CD4-positive, CD25-positive, alpha-beta regulatory T cell (primary cell): ENCODE data around the gene FLNB. TPM values are rescaled to one million over a fixed set of nuclear protein-coding genes. Genes with fewer than 3 reads are reported as not detected.

Experiments used
- ATAC-seq, 2 donors: fragments of 150-1000 bp; cut with Tn5 transposase; one replicate each; pipeline ENCODE4 v1.10.0; 2021; ENCODE audit warnings: low read depth in 2 of 2, moderate number of reproducible peaks in 2 of 2, moderate library complexity in 1 of 2
- DNase-seq, 3 donors: peaks; one replicate each; pipeline versions ENCODE4 v3.0.0 to v3.0.0-alpha.2; 2012 to 2022; ENCODE audit warnings: mixed read lengths in 1 of 3
- H3K27ac ChIP-seq: one replicate; pipeline ENCODE4 v1.7.0; 2013; ENCODE audit warnings: mild to moderate bottlenecking, low read length; ENCODE audit not compliant: insufficient read depth, poor library complexity, severe bottlenecking
- H3K27me3 ChIP-seq: one replicate; pipeline ENCODE4 v1.7.0; 2013; ENCODE audit warnings: low read length; ENCODE audit not compliant: control insufficient read depth, insufficient read depth
- H3K36me3 ChIP-seq: one replicate; pipeline ENCODE4 v1.7.0; 2013; ENCODE audit warnings: mild to moderate bottlenecking, low read length, moderate library complexity; ENCODE audit not compliant: control insufficient read depth, insufficient read depth
- H3K4me1 ChIP-seq: 2 replicates; pipeline ENCODE4 v1.7.0; 2013; ENCODE audit warnings: mild to moderate bottlenecking, low read length; ENCODE audit not compliant: insufficient read depth, control insufficient read depth, poor library complexity, severe bottlenecking
- H3K4me3 ChIP-seq: one replicate; pipeline ENCODE4 v1.7.0; 2013; ENCODE audit warnings: low read depth, mild to moderate bottlenecking, low read length, moderate library complexity
- H3K9me3 ChIP-seq, 2 experiments: 1 replicate in 1 of 2; 2 replicates in 1 of 2; pipeline ENCODE4 v1.7.0; 2013; ENCODE audit warnings: low read length in 2 of 2, mild to moderate bottlenecking in 1 of 2, moderate library complexity in 1 of 2; ENCODE audit not compliant: control insufficient read depth in 2 of 2
- H3K27ac Mint-ChIP-seq, 3 donors: one replicate each; pipeline ENCODE4 v1.8.0; 2020 to 2022; ENCODE audit warnings: mild to moderate bottlenecking in 3 of 3, mixed read lengths in 3 of 3, moderate library complexity in 2 of 3
- H3K27me3 Mint-ChIP-seq: one replicate; pipeline ENCODE4 v1.8.0; 2022; ENCODE audit warnings: mild to moderate bottlenecking, mixed read lengths
- H3K36me3 Mint-ChIP-seq: one replicate; pipeline ENCODE4 v1.8.0; 2020; ENCODE audit warnings: mixed read lengths
- H3K4me1 Mint-ChIP-seq, 4 donors: one replicate each; pipeline ENCODE4 v1.8.0; 2020 to 2022; ENCODE audit warnings: mixed read lengths in 4 of 4, mild to moderate bottlenecking in 1 of 4
- H3K4me3 Mint-ChIP-seq, 4 donors: one replicate each; pipeline ENCODE4 v1.8.0; 2020 to 2022; ENCODE audit warnings: mild to moderate bottlenecking in 4 of 4, mixed read lengths in 4 of 4, moderate library complexity in 3 of 4
- H3K9me3 Mint-ChIP-seq, 7 donors: one replicate each; pipeline ENCODE4 v1.8.0; 2020 to 2022; ENCODE audit warnings: mixed read lengths in 7 of 7, mild to moderate bottlenecking in 3 of 7, moderate library complexity in 2 of 7
- polyA plus RNA-seq, 4 donors: library from polyadenylated mRNA; unstranded; fragments of 300-500 nt; fragmentation: Illumina TruSeq; gene quantifications; one replicate each; pipeline ENCODE4 v1.2.3, GENCODE V29; 2021
- total RNA-seq: library from RNA; stranded (reverse); gene quantifications from one replicate; pipeline ENCODE4 v1.2.3, GENCODE V29; 2022

The FLNB gene
- total and polyA plus RNA-seq, 5 donors from 2014 or later: 8.9 to 40.8 (median 14.5) TPM

DNA sequence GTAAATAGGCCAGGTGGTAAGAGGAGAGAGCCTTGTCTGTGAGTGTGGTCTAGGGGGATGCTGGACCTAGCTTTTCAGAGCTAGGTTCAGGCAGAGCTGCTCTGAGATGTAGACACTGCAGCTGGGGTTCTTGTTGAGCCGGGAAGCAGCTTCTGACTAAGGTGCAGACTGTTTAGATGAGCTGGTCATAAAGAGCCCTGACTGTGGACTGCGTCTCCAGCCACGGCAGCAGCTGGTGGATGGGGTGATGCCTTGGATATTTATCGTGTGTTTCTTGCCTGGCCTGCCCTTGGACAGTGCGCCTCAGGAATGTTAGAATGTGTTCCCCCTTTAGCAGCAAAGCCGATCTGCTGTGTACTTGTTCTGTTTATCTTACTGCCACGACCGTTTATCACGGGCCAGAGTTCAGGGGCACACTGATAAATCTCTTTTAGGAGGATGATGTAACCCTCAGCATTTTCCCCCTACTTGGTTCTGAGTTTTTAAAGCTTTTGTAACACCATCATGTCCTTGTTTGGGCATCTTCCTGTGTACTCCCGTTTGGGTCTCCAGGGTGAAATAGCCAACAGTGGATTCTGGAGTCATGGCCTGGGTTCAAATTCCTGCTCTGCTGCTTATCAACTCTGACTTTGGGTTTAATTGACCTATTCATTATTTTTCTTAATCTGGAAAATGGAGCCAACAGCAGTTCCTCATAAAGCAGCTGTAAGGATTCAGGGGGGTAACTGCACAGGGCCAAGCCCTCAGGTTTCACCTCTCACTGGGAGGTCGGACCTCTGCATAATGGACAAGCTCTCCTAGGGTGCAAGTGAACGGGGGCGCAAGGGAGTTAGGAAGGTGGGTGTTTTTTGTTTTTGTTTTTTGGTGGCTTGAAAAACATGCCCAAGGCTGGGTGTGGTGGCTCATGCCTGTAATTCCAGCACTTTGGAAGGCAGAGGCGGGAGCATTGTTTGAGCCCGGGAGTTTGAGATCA lies 51.4 kb downstream of the FLNB start:
- Mint-ChIP-seq H3K9me3 (no peaks in the 10 kb centered on the region), H3K27ac (peak overlapping the region in 2 of 3 donors; percentile 54 to 84), H3K4me1 (peaks cover 6 to 37% (median 15%) of the 10 kb centered on the region in 4 donors), H3K27me3 (no peaks in the 10 kb centered on the region), H3K36me3 (peaks cover 22% of the 10 kb centered on the region), H3K4me3 (no peak overlapping the region)
- Histone ChIP-seq H3K27me3 (no peaks in the 10 kb centered on the region), H3K4me3 (no peak overlapping the region), H3K36me3 (no peaks in the 10 kb centered on the region), H3K9me3 (no peaks in the 10 kb centered on the region), H3K27ac (no peak overlapping the region), H3K4me1 (no peaks in the 10 kb centered on the region)
- no peak for DNase-seq
- no peak for ATAC-seq

GRCh38 chr3:58062472-58062871 lies 54.2 kb downstream of the FLNB start:
- Mint-ChIP-seq H3K27ac (peak overlapping the region in 1 of 3 donors; percentile 75), H3K4me3 (no peak overlapping the region), H3K36me3 (peaks cover 19% of the 10 kb centered on the region), H3K9me3 (no peaks in the 10 kb centered on the region), H3K27me3 (no peaks in the 10 kb centered on the region), H3K4me1 (peaks cover 6 to 32% (median 17%) of the 10 kb centered on the region in 4 donors)
- H3K9me3 ChIP-seq: no peaks in the 10 kb centered on the region
- no peaks in the 10 kb centered on the region for H3K4me1 ChIP-seq
- no peaks in the 10 kb centered on the region for H3K27me3 ChIP-seq
- H3K36me3 ChIP-seq: no peaks in the 10 kb centered on the region
- no peak for DNase-seq
- ATAC-seq: no peak
- H3K4me3 ChIP-seq: no peak overlapping the region
- H3K27ac ChIP-seq: no peak overlapping the region

DNA sequence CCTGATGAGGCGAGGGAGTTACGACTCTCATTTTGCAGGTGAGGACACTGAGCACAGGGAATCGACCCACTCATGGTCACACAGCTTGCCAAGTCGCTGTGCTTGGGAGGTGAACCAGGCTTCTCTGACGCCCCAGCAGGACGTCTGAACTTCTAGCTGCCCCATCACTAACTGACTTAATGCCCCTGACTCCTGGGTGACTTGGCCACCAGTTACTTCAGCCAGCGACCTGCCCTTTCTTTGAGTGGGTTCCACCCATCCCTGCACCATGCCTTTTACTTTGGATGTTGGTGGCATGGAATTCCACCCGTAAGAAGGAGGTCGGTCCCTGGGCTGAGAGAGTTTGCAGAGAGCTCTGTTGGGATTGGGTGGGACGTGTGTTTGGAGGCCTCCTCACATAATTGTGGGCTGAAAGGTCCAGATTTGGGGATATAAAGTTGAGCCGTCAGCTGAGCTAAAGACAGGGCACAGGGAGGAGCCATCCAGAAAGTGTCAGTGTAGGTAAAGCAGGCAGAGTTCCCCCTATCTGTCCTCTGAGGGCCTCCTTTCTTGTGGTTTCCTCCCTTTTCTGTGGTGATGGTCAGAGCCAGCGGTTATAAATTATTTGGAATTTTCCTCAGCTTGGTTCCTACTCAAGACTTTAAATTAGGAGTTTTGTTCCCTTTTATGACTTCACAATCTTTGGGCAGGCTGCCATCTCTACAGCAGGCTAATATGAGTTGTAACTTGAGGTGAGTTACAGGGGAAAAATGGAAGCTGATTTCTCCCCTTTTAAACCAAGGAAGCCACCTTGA lies 55.0 kb downstream of the FLNB start:
- Histone ChIP-seq H3K4me1 (no peaks in the 10 kb centered on the region), H3K36me3 (no peaks in the 10 kb centered on the region), H3K27ac (no peak overlapping the region), H3K27me3 (no peaks in the 10 kb centered on the region), H3K4me3 (no peak overlapping the region), H3K9me3 (no peaks in the 10 kb centered on the region)
- no peak for DNase-seq
- Mint-ChIP-seq H3K4me1 (peaks cover 6 to 35% (median 16%) of the 10 kb centered on the region in 4 donors), H3K27ac (no peak overlapping the region), H3K27me3 (no peaks in the 10 kb centered on the region), H3K36me3 (peaks cover 17% of the 10 kb centered on the region), H3K4me3 (no peak overlapping the region), H3K9me3 (no peaks in the 10 kb centered on the region)
- no peak for ATAC-seq

- Mint-ChIP-seq H3K9me3 (no peaks in the 10 kb centered on the region), H3K27ac (peak overlapping the region in 2 of 3 donors; percentile 36 to 56), H3K4me3 (no peak overlapping the region), H3K36me3 (peaks cover 4% of the 10 kb centered on the region), H3K4me1 (peaks cover 6 to 28% (median 11%) of the 10 kb centered on the region in 4 donors), H3K27me3 (no peaks in the 10 kb centered on the region)
- Histone ChIP-seq H3K36me3 (no peaks in the 10 kb centered on the region), H3K27ac (no peak overlapping the region), H3K4me1 (no peaks in the 10 kb centered on the region), H3K27me3 (no peaks in the 10 kb centered on the region), H3K9me3 (no peaks in the 10 kb centered on the region), H3K4me3 (no peak overlapping the region)
- ATAC-seq (no peak), DNase-seq (no peak)
Observed at GRCh38 chr3:58064923-58065638, 56.9 kb downstream of the FLNB start.

DNA sequence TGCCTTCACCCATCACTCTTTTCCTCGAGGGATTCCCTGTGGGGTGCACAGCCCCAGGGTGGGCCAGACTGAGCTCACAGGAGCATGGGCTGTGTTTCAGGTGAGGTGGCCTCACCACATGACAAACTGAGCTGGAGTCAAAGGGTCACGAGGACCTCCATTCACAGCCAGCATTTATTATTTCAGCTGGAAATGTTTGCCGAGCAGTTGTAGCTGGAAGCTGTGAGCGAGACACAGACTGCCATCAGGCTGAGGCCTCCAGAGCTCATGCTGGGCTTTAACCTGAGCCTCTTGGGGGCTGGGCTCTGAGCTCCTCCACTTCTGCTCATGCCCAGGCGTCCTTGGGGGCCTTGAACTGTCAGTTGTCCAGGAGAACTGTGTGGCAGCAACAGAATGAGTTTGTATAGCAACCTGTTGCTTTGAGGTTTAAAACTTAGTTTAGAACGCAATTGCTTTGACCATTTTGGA lies 57.5 kb downstream of the FLNB start:
- Mint-ChIP-seq H3K9me3 (no peaks in the 10 kb centered on the region), H3K27me3 (no peaks in the 10 kb centered on the region), H3K4me1 (peaks cover 5 to 27% (median 11%) of the 10 kb centered on the region in 4 donors), H3K4me3 (no peak overlapping the region), H3K27ac (peak overlapping the region in 1 of 3 donors; percentile 56), H3K36me3 (peaks cover 4% of the 10 kb centered on the region)
- no peaks in the 10 kb centered on the region for H3K36me3 ChIP-seq
- no peak overlapping the region for H3K4me3 ChIP-seq
- H3K4me1 ChIP-seq: no peaks in the 10 kb centered on the region
- no peaks in the 10 kb centered on the region for H3K27me3 ChIP-seq
- DNase-seq (no peak), ATAC-seq (no peak)
- no peaks in the 10 kb centered on the region for H3K9me3 ChIP-seq
- no peak overlapping the region for H3K27ac ChIP-seq

DNA sequence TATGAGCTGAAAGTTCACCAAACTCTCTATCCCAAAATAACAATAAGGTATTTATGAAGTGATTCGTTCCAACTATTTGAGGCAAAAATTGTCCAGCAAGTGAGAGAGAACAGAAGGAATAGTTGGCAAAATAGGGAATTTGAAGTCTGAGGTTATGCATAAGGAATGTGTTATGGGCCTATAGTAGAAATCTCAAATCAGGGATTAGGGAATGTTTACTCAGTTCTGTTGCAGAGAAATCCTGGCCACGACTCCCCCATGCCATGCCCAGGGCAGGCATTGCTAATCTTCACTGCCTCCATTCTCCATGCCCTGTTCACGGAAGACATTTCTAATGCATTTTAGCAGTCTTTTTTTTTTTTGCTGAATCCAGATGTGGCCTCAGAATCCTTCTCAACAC lies 58.6 kb downstream of the FLNB start:
- peak overlapping the region in 1 of 3 donors; percentile 58 for H3K27ac Mint-ChIP-seq
- no peak overlapping the region for H3K27ac ChIP-seq
- no peaks in the 10 kb centered on the region for H3K9me3 Mint-ChIP-seq
- no peak overlapping the region for H3K4me3 ChIP-seq
- peaks cover 2 to 28% (median 9%) of the 10 kb centered on the region in 4 donors for H3K4me1 Mint-ChIP-seq
- no peak overlapping the region for H3K4me3 Mint-ChIP-seq
- no peak for ATAC-seq
- no peaks in the 10 kb centered on the region for H3K27me3 Mint-ChIP-seq
- no peak for DNase-seq
- H3K27me3 ChIP-seq: no peaks in the 10 kb centered on the region
- H3K36me3 Mint-ChIP-seq: peaks cover 4% of the 10 kb centered on the region
- no peaks in the 10 kb centered on the region for H3K36me3 ChIP-seq
- H3K4me1 ChIP-seq: no peaks in the 10 kb centered on the region
- H3K9me3 ChIP-seq: no peaks in the 10 kb centered on the region

GRCh38 chr3:58068122-58068809 lies 60.0 kb downstream of the FLNB start:
- H3K27ac Mint-ChIP-seq: no peak overlapping the region
- H3K4me3 ChIP-seq: no peak overlapping the region
- H3K27me3 Mint-ChIP-seq: no peaks in the 10 kb centered on the region
- peaks cover 4% of the 10 kb centered on the region for H3K36me3 Mint-ChIP-seq
- no peaks in the 10 kb centered on the region for H3K27me3 ChIP-seq
- H3K27ac ChIP-seq: no peak overlapping the region
- H3K9me3 ChIP-seq: no peaks in the 10 kb centered on the region
- H3K4me1 Mint-ChIP-seq: peaks cover 5 to 25% (median 11%) of the 10 kb centered on the region in 4 donors
- no peaks in the 10 kb centered on the region for H3K9me3 Mint-ChIP-seq
- H3K4me1 ChIP-seq: peaks cover under 1% of the 10 kb centered on the region
- DNase-seq (no peak), ATAC-seq (no peak)
- no peaks in the 10 kb centered on the region for H3K36me3 ChIP-seq
- no peak overlapping the region for H3K4me3 Mint-ChIP-seq
